Gastroesophageal sphincter (tissue), 3 donors: Measurements from ENCODE around the gene PRG2.

ENCODE experiments used
- CTCF ChIP-seq, 4 experiments: fragments of 200-600 bp in 2 of 4; fragments of 450-650 bp in 2 of 4; sonication (generic) in 1 of 4; IDR thresholded peaks; one replicate each; pipeline ENCODE4 v1.5.1; 2017 to 2019; ENCODE audit warnings: antibody characterized with exemption in 4 of 4, mild to moderate bottlenecking in 2 of 4, moderate library complexity in 2 of 4
- EP300 ChIP-seq: sonication (generic); formaldehyde crosslinking; IDR thresholded peaks from one replicate; pipeline ENCODE4 v1.6.1; 2017; ENCODE audit warnings: antibody characterized with exemption, mild to moderate bottlenecking
- POLR2A ChIP-seq, 2 donors: fragments of 450-650 bp; IDR thresholded peaks; one replicate each; pipeline ENCODE4 v1.6.1; 2017; ENCODE audit warnings: antibody characterized with exemption in 2 of 2, mild to moderate bottlenecking in 2 of 2, moderate library complexity in 1 of 2
- POLR2AphosphoS5 ChIP-seq: sonication (generic); formaldehyde crosslinking; IDR thresholded peaks from one replicate; pipeline ENCODE4 v1.6.1; 2017; ENCODE audit warnings: antibody characterized with exemption

- TF ChIP-seq CTCF (IDR thresholded peaks at IDR 0.05) (no peak), POLR2AphosphoS5 (no peak), POLR2A (IDR thresholded peaks at IDR 0.05) (no peak), EP300 (no peak)
These were observed 30.6 kb upstream of the PRG2 start for GRCh38 chr11:57421066-57421465.
